Heart right ventricle (tissue), 16 donors: ENCODE data around the gene CPXM1. TPM values are rescaled to one million over a fixed set of nuclear protein-coding genes. Genes with fewer than 3 reads are reported as not detected.

Experiments
- ATAC-seq, 8 donors: fragments of 200-7000 bp; cut with Tn5 transposase; one replicate each; pipeline ENCODE4 v1.9.1; 2020; ENCODE audit warnings: mild to moderate bottlenecking in 8 of 8, moderate library complexity in 8 of 8, moderate number of reproducible peaks in 1 of 8
- DNase-seq, 2 donors: peaks; one replicate each; pipeline ENCODE4 v3.0.0-alpha.2; 2020
- H3K27ac ChIP-seq, 10 donors: fragments of 200-600 bp; sonication (generic) in 2 of 10; one replicate each; pipeline versions ENCODE4 v1.5.0 to v1.8.0; 2020 to 2022; ENCODE audit warnings: mild to moderate bottlenecking in 3 of 10
- H3K27me3 ChIP-seq, 7 donors: fragments of 200-600 bp; one replicate each; pipeline ENCODE4 v1.8.0; 2021 to 2022; ENCODE audit warnings: mild to moderate bottlenecking in 2 of 7
- H3K36me3 ChIP-seq, 9 donors: fragments of 200-600 bp; sonication (generic) in 1 of 9; one replicate each; pipeline versions ENCODE4 v1.5.0 to v1.8.0; 2020 to 2022; ENCODE audit warnings: mild to moderate bottlenecking in 2 of 9
- H3K4me1 ChIP-seq, 9 donors: fragments of 200-600 bp; sonication (generic) in 1 of 9; one replicate each; pipeline versions ENCODE4 v1.5.0 to v1.8.0; 2020 to 2022; ENCODE audit warnings: mild to moderate bottlenecking in 4 of 9
- H3K4me3 ChIP-seq, 10 donors: fragments of 200-600 bp; sonication (generic) in 2 of 10; one replicate each; pipeline versions ENCODE4 v1.5.0 to v1.8.0; 2020 to 2022; ENCODE audit warnings: mild to moderate bottlenecking in 7 of 10, moderate library complexity in 2 of 10
- H3K9me3 ChIP-seq, 11 donors: fragments of 200-600 bp in 10 of 11; sonication (generic) in 2 of 11; one replicate each; pipeline versions ENCODE4 v1.5.0 to v1.8.0; 2013 to 2022; ENCODE audit warnings: mild to moderate bottlenecking in 2 of 11, control low read depth in 1 of 11, moderate library complexity in 1 of 11
- CTCF ChIP-seq, 9 donors: fragments of 200-600 bp; sonication (generic) in 2 of 9; IDR thresholded peaks; one replicate each; pipeline versions ENCODE4 v1.5.0 to v1.8.0; 2021 to 2022; ENCODE audit warnings: antibody characterized with exemption in 9 of 9, mild to moderate bottlenecking in 5 of 9, moderate library complexity in 1 of 9
- WGBS, 2 donors: extraction: QIAGEN DNeasy Blood & Tissue Kit; methylation state at CpG; one replicate each; pipeline ENCODE4 v1.1.7; 2013; ENCODE audit warnings: inconsistent platforms in 1 of 2; 5-methylcytosine and 5-hydroxymethylcytosine counted together
- intact Hi-C, 10 donors: fragments of 100-400 bp; cut with DNase I; formaldehyde crosslinking; loops; one replicate each; pipeline versions ENCODE4 v1.11.1 to v1.14.2; 2022
- polyA plus RNA-seq, 2 donors: library from polyadenylated mRNA; stranded (reverse); fragments of 200-250 nt; gene quantifications; one replicate each; pipeline ENCODE4 v1.2.3, GENCODE V29; 2013
- total RNA-seq, 10 donors: library from RNA; stranded (reverse); fragmentation: NEBNext Ultra II Directional in 3 of 10; extraction: Animal tissue kit (Norgen Biotek cat#: 25700) in 3 of 10; gene quantifications; one replicate each; pipeline versions ENCODE4 v1.2.1 to v1.2.4, GENCODE V29; 2021 to 2023
- donor health status: Arrhythmogenic right ventricular cardiomyopathy.
- donor health status: ischemic (EF 13 %, LVEDD 7.1; RV severe dilation, severe dysfunction).
- donor health status: healthy with polysubstance abuse.
- donor health status: DM: no; HTN: yes; CAD: no.
- donor health status: DM: no; HTN: no; CAD: no.
- donor health status: ischemic (EF 25% LVEDD 6.9; RV normal size, moderate dysfunction).
- donor health status: ischemic (EF 25% LVEDD 5.7; RV mildly dilated, moderate dysfunction).
- donor health status: healthy.
- donor health status: DM: yes; HTN: yes; CAD: no.
- donor health status: Ischemic cardiomyopathy.
- donor health status: ischemic (EF 35%, LVEDD 5.7; RV mildly dilated, moderate dysfunction).
- donor health status: nonischemic (EF 11% LVEDD 7.7; RV severe dilation, severe dysfunction).
- donor health status: DM: yes; HTN: yes; CAD: no.
- donor health status: PGD.
- donor health status: ischemic (EF 29% LVEDD 5.4; RV normal size, mild dysfunction).
- donor health status: nonischemic (EF 23%, LVEDD 6.1; RV moderate dilation, normal function).

Gene CPXM1
- total and polyA plus RNA-seq, 12 donors, result 0.48 to 4.9 (median 1.4) TPM; not detected in 1

DNA sequence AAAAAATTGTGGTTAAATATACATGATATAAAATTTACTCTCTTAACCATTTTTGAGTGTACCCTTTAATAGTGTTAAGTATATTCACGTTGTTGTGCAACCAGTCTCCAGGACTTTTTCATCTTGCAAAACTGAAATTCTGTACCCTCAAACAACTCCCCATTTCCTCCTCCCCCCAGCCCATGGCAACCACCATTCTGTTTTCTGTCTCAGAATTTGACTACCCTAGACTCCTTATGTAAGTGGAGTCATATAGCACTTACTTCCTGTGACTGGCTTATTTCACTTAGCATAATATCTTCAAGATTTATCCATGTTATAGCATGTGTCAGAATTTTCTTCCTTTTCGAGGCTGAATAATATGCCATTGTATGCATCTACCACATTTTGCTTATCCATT lies 45.2 kb upstream of the CPXM1 start:
- Histone ChIP-seq H3K27me3 (no peaks in the 10 kb centered on the region), H3K9me3 (no peaks in the 10 kb centered on the region), H3K27ac (no peak overlapping the region), H3K4me1 (peaks cover 0 to 13% (median 10%) of the 10 kb centered on the region in 9 donors), H3K36me3 (peaks cover 0 to 20% (median 0%) of the 10 kb centered on the region in 9 donors), H3K4me3 (no peak overlapping the region)
- WGBS, 2 donors, result 81 to 86% methylated on average over 2 of the region's 2 CpGs
- DNase-seq (no peak), ATAC-seq (no peak)
- TF ChIP-seq CTCF (IDR thresholded peaks at IDR 0.05), result no peak
- intact Hi-C loops, result loop anchor here in 4 of 10 donors (5.0 to 10.0 kb wide), 4 partner anchors 88 to 181 kb away; partner anchors contain the start of genes EBF4 (in 1 of the 4) and IDH3B (in 1 of the 4)

GRCh38 chr20:2840967-2841531 lies 40.6 kb upstream of the CPXM1 start:
- no peaks in the 10 kb centered on the region for H3K9me3 ChIP-seq
- peak; percentile 40 to 77 (median 68) for ATAC-seq
- DNase-seq, result peak; percentile 68 to 75
- 4 to 5% methylated on average over 33 of the region's 33 CpGs for WGBS, 2 donors
- H3K36me3 ChIP-seq, result peaks cover 0 to 34% (median 0%) of the 10 kb centered on the region in 9 donors
- H3K27me3 ChIP-seq, result no peaks in the 10 kb centered on the region
- intact Hi-C loops, result loop anchor here in 5 of 10 donors (2.0 to 10.0 kb wide), 5 partner anchors 86 to 189 kb away; partner anchors contain the start of genes EBF4 (in 1 of the 5), IDH3B (in 1 of the 5) and NOP56 (in 1 of the 5)
- peaks cover 0 to 23% (median 18%) of the 10 kb centered on the region in 9 donors for H3K4me1 ChIP-seq
- TF ChIP-seq CTCF (IDR thresholded peaks at IDR 0.05), result no peak
- H3K27ac ChIP-seq, result peak overlapping the region; percentile 74 to 98 (median 93)
- H3K4me3 ChIP-seq, result peak overlapping the region; percentile 73 to 97 (median 90)

- TF ChIP-seq CTCF (IDR thresholded peaks at IDR 0.05), result no peak
- H3K9me3 ChIP-seq, result no peaks in the 10 kb centered on the region
- peaks cover 0 to 37% (median 0%) of the 10 kb centered on the region in 9 donors for H3K36me3 ChIP-seq
- H3K4me1 ChIP-seq, result peaks cover 0 to 23% (median 18%) of the 10 kb centered on the region in 9 donors
- ATAC-seq (peak; percentile 98 to 99 (median 99)), DNase-seq (peak; percentile 87 to 91)
- peak within 1 kb of the TSS; percentile 74 to 98 (median 93) for H3K27ac ChIP-seq
- H3K27me3 ChIP-seq, result no peaks in the 10 kb centered on the region
- WGBS, 2 donors, result 3% methylated on average over 85 to 98 of the region's 98 CpGs
- peak within 1 kb of the TSS; percentile 73 to 97 (median 90) for H3K4me3 ChIP-seq
- intact Hi-C loops, result loop anchor here in 5 of 10 donors (2.0 to 10.0 kb wide), 5 partner anchors 86 to 188 kb away; partner anchors contain the start of genes EBF4 (in 1 of the 5), IDH3B (in 1 of the 5) and NOP56 (in 1 of the 5)
Observed at GRCh38 chr20:2840138-2840966, 39.9 kb upstream of the CPXM1 start, which contains the start of the genes PCED1A and VPS16. PCED1A (minus strand) TSS chr20:2840655; CDS start chr20:2839912, 743 bp downstream. VPS16 (plus strand) TSS chr20:2840745; CDS start chr20:2840775, 30 bp downstream.

DNA sequence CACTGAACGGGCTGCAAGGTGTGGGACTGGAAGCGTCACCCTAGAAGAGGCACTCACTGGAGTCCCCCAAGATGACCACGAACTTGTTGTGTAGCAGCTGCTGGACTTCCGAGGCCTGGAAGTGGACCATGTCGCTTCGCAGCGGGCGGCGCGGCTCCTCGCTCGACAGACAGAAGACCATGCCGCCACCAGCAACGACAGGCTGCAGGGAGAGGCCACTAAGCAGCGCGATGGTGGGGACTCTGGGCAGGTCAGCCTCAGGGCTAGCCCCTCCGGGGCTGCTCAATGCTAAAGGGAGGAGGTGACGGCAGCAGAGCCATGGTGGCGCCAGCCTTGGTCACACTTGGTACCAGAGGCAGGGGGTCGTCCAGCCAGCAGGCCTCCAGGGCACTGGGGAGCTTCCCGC lies 39.3 kb upstream of the CPXM1 start:
- Histone ChIP-seq H3K4me3 (peak overlapping the region; percentile 73 to 97 (median 90)), H3K27me3 (no peaks in the 10 kb centered on the region), H3K27ac (peak overlapping the region in 9 of 10 donors; percentile 91 to 98 (median 93)), H3K4me1 (peaks cover 0 to 23% (median 18%) of the 10 kb centered on the region in 9 donors), H3K36me3 (peaks cover 0 to 44% (median 0%) of the 10 kb centered on the region in 9 donors), H3K9me3 (no peaks in the 10 kb centered on the region)
- WGBS, 2 donors, result 79 to 81% methylated on average over 21 of the region's 21 CpGs
- intact Hi-C loops, result loop anchor here in 6 of 10 donors (2.0 to 10.0 kb wide), 6 partner anchors 77 to 187 kb away; partner anchors contain the start of genes EBF4 (in 1 of the 6), IDH3B (in 1 of the 6) and NOP56 (in 1 of the 6)
- no peak for TF ChIP-seq CTCF (IDR thresholded peaks at IDR 0.05)
- DNase-seq (no peak), ATAC-seq (no peak)
